ENCODE results near the gene PHRF1.

Gene PHRF1

DNA sequence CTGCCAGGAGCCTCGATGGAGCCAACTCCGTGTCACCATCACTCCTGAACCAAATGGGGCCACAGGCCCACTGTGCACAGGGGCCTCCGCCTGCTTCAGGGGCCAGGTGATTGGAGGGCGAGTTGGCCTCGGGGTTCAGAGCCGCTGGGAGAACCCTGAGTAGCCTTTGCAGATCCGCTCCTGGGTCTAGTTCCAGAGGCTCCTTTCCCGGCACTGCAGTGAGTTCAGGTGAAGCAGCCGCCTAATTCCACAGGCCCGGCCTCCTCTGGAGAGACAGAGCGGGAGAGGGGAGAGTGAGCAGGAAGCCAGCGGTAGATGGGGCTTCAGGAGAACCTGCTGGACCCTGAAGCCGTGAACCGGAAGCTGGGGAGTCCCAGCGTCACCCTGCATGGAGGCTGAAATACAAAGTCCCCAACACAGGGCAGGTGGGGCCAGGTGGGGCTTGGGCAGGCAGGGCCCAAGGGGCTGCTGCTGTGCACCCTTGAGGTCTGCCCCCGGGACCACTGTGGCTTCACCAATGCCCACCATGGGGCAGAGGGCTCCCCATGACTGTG is 83.3 kb downstream of the PHRF1 start:
- DNase-seq, result peak; percentile 34

DNA sequence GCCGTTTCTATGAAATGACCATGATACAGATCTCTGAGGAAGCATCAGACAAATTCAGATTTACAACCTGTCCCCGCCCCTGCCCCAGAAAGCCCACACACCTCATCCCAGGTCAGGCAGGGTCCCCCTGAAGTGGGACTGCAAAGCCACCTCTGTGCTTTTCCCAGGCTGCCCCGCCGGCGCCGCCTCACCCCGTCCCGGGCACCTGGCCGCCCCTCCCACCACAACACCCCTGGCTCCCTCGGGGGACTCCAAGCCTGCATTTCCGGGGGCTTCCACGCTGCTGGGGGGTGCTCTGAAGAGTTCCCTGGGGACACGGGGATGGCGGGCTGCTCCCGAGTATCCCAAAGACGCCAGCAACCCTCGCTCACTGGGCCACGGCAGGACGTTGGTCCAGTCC is 84.0 kb downstream of the PHRF1 start:
- no peak for DNase-seq

DNA sequence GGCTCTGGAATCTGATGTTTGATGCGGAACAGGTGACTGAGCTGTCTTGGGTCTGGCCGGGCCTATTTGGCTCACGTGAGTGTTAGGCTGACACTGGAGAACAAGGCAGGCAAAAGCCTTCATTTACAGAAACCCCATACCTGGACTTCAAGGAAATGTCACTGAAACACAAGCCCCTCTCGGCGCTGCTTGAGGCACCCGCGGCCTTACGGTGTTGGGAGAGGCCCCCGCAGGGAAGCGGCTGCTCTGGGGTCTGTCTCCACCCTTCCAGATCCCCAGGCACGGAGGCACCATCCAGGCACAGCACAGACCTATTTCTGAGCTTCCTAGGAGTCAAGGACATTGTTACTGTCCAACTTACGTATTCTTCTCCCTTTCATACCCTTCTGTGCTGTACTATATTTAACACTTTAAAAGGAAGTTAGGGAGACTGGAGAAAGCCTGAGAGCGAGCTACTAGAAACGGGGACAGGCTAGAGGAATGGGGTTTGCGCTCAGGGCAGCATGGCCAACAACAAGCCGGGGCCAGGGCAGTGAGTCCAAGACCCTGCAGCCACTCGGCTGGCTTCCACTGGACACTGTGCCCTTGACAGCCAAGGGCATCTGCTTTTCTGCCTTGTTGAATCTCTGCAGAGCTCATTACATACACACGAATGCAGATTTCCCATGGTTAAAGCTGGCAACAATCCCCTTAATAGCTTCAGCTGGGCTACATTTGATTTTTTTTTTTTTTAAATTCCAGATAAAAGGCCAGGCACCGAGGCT is 84.6 kb downstream of the PHRF1 start:
- no peak for DNase-seq
